NK-92 treated with Interleukin-12 subunit alpha and Interleukin-12 subunit beta, amount 100 ng/mL, for 24 hours (cell line): ENCODE results near the gene CLASP1.
A peak's percentile ranks its signal among the peaks of the same experiment; 100 is the strongest.
"Not testable (repeated sequence)": the region's sequence is repeated elsewhere in the genome, so short reads cannot be mapped to it uniquely, and the experiment has no call there.

ENCODE experiments used
- DNase-seq: peaks from one replicate; lab custom pipeline; 2025; lab: John Stamatoyannopoulos, UW

CLASP1 gene

GRCh38 chr2:121649149-121649595 lies at the start of gene CLASP1:
Gene CLASP1 (minus strand): TSS chr2:121649462. CDS start chr2:121605895, 43,567 bp downstream.
- peak; percentile 78 for DNase-seq

DNA sequence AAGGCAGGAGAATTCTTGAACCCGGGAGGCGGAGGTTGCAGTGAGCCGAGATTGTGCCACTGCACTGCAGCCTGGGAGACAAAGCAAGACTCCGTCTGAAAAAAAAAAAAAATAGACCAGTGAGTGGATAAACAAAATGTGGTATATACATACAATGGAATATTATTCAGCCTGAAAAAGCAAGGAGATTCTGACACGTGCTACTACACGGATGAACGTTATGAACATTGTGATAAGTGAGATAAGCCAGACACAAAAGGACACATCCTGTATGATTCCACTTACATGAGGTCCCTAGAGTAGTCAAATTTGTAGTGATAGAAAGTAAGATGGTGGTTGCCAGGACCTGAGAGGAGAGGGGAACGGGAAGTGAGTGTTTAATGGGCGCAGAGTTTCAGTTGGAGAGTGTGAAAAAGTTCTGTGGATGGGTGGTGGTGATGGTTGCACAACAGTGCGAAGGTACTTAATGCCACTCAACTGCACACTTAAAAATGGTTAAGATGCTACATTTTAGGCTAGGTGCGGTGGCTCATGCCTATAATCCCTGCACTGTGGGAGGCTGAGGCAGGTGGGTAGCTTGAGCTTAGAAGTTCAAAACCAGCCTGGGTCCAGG lies 49.2 kb upstream of the CLASP1 start:
- no peak for DNase-seq

- DNase-seq, result no peak
These were observed 47.9 kb upstream of the CLASP1 start for GRCh38 chr2:121697108-121697631.

DNA sequence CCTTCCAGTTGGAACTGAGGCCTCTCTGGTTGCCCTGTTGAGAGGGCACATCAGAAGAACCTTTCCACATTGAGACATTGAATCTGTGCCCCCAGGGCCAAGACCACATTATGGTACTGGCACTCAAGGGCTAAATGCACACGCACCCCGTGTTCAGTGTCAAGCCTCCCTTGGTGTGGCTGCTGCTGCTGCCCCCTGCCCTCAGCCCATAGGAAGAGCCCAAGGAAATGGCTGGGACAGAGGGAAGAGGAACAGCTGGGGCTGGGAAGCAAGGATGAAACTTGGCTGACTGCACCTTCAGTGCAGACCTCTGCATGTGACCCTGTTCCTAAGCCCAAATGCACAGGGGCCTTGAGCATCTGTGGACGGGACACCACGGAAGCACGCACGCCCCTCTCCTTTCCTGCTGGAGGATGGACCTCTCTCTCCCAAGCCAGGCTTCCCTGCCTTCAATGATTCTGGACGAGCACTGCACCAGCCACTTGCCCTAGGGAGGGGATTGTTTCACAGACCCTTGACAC lies 47.2 kb upstream of the CLASP1 start:
- no peak for DNase-seq

GRCh38 chr2:121695171-121695451 lies 45.8 kb upstream of the CLASP1 start:
- DNase-seq, result no peak

DNA sequence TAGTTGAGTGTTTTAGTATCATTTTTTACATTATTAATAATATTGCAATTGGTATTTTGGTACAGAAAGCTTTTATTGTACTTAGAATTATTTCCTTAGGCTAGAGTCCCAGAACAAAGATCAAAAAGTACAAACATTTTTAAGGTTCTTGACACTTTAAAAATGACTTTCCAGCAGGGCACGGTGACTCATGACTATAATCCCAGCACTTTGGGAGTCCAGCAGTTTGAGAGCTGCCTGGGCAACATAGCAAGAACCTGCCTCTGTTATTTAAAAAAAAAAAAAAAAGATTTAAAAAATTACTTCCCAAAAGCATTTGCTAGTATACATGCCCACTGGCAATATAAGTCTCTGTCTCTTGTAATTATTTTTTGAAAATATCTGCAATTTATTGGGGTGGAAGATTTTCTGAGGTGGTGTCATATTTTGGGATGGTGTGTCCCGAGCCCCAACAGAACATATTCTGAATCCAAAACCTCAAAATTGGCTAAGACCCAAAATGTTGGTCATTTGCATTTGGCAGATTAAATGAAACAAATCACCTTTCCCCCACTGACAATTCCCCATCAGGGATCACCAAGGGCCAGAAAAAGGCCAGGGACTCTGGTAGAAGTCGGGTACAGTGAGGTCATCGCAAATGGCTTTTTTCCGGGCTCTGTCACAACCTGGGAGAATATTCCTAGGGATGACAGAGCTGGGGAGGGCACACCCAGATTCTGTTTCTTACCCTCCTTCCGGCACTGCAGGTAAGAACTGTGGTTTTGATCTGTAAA lies 45.3 kb upstream of the CLASP1 start:
- no peak for DNase-seq

DNA sequence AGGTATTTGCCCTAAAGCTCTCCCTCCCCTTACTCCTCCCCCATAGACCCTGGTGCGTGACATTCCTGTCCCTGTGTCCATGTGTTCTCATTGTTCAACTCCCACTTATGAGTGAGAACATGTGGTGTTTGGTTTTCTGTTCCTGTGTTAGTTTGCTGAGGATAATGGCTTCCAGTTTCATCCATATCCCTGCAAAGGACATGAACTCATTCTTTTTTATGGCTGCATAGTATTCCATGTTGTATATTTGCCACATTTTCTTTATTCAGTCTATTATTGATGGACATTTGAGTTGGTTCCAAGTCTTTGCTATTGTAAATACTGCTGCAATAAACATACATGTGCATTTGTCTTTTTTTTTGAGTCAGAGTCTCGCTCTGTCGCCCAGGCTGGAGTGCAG lies 41.3 kb upstream of the CLASP1 start:
- DNase-seq, result not testable (repeated sequence)

GRCh38 chr2:121690095-121690494 lies 40.8 kb upstream of the CLASP1 start:
- DNase-seq, result no peak

DNA sequence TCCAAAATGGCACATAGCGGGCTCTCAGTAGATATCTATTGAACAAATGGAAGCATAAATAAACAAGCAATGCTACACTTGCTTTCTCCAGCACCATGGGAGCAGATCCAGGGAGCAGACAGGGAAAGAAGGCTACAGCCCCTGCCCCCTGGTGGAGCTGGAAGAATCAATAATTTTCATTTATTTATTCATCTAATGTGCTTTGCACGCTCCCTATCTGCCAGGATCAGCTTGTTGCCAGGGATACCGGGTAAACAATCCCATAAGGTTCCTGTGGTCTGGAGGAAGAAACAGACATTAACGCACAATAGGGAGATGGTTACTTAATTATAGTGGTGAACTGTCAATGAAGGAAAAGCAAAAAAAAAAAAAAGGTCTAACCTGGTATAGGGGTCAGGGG lies 40.1 kb upstream of the CLASP1 start:
- DNase-seq, result no peak

DNA sequence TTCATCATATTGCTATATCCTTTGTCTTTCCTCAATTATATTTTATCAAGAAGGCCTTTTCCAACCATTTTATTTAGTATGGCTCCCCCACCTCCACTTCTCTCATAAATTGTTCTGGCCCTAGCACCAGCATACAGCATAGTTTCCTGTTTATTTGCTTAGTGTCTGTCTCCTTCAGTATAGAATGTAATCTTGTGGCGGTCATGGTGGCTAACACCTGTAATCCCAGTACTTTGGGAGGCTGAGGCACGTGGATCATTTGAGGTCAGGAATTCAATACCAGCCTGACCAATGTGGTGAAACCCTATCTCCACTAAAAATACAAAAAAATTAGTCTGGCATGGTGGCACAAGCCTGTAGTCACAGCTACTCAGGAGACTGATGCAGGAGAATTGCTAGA lies 39.6 kb upstream of the CLASP1 start:
- DNase-seq, result no peak

DNA sequence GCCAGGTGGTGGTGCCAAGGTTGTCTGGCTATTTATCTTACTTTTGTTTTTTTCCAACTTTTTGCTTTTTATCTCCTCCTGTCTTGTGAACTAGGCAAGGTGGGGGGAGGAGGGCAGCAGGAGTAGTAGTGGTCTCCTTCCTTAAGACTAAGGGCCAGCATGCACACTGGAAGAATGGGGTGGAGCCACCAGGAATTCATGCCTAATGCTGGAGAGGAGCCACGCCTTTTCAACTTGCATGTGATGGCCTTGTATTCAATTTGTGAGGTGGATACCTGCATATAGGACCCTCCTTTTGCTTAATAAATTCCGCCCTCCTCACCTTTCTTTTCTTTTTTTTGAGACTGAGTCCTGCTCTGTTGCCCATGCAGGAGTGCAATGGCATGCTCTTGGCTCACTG lies 37.6 kb upstream of the CLASP1 start:
- no peak for DNase-seq

DNA sequence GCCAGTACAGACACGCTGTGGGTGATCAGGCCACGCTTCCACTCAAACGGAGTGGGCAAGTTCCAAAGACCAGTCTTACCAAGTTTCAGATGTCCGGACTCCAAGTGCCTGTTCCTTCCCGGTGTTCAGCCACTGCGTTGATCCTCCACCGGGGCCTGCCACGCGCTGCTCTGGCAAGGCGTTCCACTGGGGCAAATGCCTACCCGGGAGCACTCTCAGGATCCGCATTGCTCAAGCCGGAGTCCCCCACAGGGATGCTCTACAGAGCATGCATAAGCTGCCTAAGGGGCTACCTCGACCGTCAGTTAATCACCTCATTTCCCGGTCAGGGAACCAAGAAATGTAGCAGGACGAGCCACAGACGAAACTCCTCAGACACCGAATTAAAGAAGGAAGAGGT lies 37.0 kb upstream of the CLASP1 start:
- no peak for DNase-seq

DNA sequence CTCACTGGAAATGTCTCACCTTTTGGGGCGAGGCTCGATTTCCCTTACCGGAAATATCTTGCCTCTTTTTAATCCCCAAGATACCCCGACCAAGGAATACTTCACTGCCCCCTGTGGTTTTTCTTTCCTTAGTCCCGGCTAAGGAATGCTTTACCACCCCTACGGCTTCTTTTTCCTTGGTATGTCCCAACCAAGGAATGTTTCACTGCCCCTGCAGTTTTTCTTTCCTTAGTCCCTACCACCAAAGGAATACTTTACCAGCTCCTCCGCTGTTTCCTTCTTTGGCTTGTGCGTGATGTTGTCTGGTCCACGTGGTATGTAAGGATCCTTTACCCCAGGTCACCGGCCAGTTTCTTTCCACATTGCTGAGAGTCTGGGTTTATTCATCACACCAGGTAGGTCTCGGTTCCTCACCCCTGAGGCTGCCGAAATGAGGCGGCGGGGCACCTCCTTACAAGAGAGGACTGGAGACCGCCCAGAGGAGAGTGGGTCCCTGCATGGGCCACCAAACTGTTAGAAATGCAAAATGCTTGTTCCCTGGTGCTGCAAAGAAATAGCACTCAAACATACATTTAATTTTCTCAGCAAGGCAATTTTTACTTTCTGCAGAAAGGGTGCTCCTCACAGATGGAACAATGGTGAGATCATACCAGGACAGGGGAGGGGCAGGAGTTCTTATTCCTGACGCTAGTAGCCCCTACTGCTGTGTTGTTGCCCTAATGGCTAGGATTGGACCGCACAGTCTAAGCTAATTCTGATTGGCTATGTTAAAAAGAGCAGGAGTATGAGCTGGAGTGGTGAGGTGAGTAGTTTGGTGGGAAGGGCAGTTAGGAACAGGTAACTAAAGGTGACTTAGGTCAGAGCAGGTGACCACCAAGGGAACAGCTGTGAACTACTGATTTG lies 33.4 kb upstream of the CLASP1 start:
- DNase-seq, result no peak

- DNase-seq, result no peak
These were observed 28.6 kb upstream of the CLASP1 start for GRCh38 chr2:121677855-121678254.

DNA sequence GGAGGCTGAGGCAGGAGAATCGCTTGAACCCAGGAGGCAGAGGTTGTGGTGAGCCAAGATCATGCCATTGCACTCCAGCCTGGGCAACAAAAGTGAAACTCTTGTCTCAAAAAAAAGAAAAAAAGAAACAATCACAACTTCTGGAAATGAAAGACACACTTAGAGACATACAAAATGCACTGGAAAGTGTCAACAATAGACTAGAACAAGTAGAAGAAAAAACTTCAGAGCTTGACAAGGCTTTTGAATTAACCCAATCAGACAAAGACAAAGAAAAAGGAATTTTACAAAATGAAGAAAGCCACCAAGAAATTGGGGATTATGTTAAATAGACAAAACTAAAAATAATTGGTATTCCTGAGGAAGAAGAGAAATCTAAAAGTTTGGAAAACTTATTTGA lies 22.4 kb upstream of the CLASP1 start:
- not testable (repeated sequence) for DNase-seq

GRCh38 chr2:121670181-121670580 lies 20.9 kb upstream of the CLASP1 start:
- no peak for DNase-seq

- no peak for DNase-seq
These were observed 18.4 kb upstream of the CLASP1 start for GRCh38 chr2:121667618-121668017.

GRCh38 chr2:121666042-121666441 lies 16.8 kb upstream of the CLASP1 start:
- no peak for DNase-seq

GRCh38 chr2:121665504-121665903 lies 16.2 kb upstream of the CLASP1 start:
- DNase-seq, result no peak

GRCh38 chr2:121664713-121665112 lies 15.5 kb upstream of the CLASP1 start:
- no peak for DNase-seq

DNA sequence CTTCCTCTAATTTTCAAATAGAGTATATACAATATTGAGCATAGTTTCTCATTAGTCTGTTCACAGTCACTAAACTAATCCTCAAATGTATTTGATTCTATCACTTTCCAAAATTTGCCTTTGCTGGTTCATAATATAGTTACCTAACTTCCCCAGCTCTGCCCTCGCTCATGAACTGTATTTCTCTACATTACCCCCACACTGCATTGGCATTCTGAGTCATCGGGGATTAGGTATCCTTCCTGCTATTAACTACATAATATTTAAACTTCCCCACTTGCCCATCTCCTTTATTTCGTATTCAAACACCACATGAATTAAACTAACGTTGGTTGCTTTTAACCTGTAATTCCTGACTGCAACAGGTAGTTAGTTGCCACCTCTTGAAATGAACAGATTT lies 14.8 kb upstream of the CLASP1 start:
- DNase-seq, result no peak

GRCh38 chr2:121663434-121663833 lies 14.2 kb upstream of the CLASP1 start:
- DNase-seq, result no peak
